H1 (cell line): ENCODE data around the gene RTEL1. TPM values are rescaled to one million over a fixed set of nuclear protein-coding genes. Genes with fewer than 3 reads are reported as not detected.
A peak's percentile ranks its signal among the peaks of the same experiment; 100 is the strongest.

Experiments
- CEBPB ChIP-seq: IDR thresholded peaks from 2 replicates; pipeline ENCODE4 v1.6.1; 2012; ENCODE audit warnings: low read depth, low read length
- EP300 ChIP-seq, 2 experiments: IDR thresholded peaks; 1 replicate in 1 of 2; 2 replicates in 1 of 2; pipeline ENCODE4 v1.6.1; 2011 to 2012; ENCODE audit warnings: low read depth in 2 of 2, low read length in 2 of 2, mild to moderate bottlenecking in 2 of 2, borderline replicate concordance in 1 of 2, inconsistent platforms in 1 of 2, moderate library complexity in 1 of 2
- FOSL1 ChIP-seq: IDR thresholded peaks from 2 replicates; pipeline ENCODE4 v1.6.1; 2011; ENCODE audit warnings: mild to moderate bottlenecking, low read depth, low read length, moderate library complexity; ENCODE audit not compliant: insufficient read depth
- JUN ChIP-seq: IDR thresholded peaks from 2 replicates; pipeline ENCODE4 v1.6.1; 2011; ENCODE audit warnings: low read depth, mild to moderate bottlenecking, improper control_type of control experiment, low read length
- JUND ChIP-seq: IDR thresholded peaks from 2 replicates; pipeline ENCODE4 v1.6.1; 2011; ENCODE audit warnings: mild to moderate bottlenecking, improper control_type of control experiment, low read length
- KDM1A ChIP-seq: fragments of 200-600, 300-600 bp; sonication (generic); IDR thresholded peaks from 2 replicates; pipeline ENCODE4 v1.7.1; 2016; ENCODE audit warnings: mild to moderate bottlenecking, low read length, borderline replicate concordance
- NRF1 ChIP-seq: IDR thresholded peaks from 2 replicates; pipeline ENCODE4 v1.6.1; 2011; ENCODE audit warnings: mild to moderate bottlenecking, low read depth, low read length, improper control_type of control experiment
- PHF8 ChIP-seq: fragments of 200-600 bp; sonication (generic); conservative IDR thresholded peaks from 2 replicates; pipeline ENCODE4 v1.7.1; 2012; ENCODE audit warnings: low read depth, mild to moderate bottlenecking, inconsistent platforms, low read length, moderate library complexity
- POLR2AphosphoS5 ChIP-seq: IDR thresholded peaks from 2 replicates; pipeline ENCODE4 v1.6.1; 2011; ENCODE audit warnings: low read depth, low read length
- RAD21 ChIP-seq, 2 experiments: IDR thresholded peaks in 1 of 2; conservative IDR thresholded peaks in 1 of 2; 2 replicates each; pipeline ENCODE4 v1.6.1; 2011; ENCODE audit warnings: low read depth in 2 of 2, low read length in 2 of 2, improper control_type of control experiment in 1 of 2, inconsistent platforms in 1 of 2, mild to moderate bottlenecking in 1 of 2, moderate library complexity in 1 of 2
- RXRA ChIP-seq: IDR thresholded peaks from 2 replicates; pipeline ENCODE4 v1.6.1; 2011; ENCODE audit warnings: low read depth, mild to moderate bottlenecking, low read length, moderate library complexity; ENCODE audit not compliant: insufficient read depth
- SAP30 ChIP-seq: fragments of 300-600 bp; sonication (generic); IDR thresholded peaks from 2 replicates; pipeline ENCODE4 v1.7.1; 2012; ENCODE audit warnings: low read length, moderate library complexity, mild to moderate bottlenecking, inconsistent platforms; ENCODE audit not compliant: insufficient read depth, insufficient replicate concordance
- SRF ChIP-seq: IDR thresholded peaks from 2 replicates; pipeline ENCODE4 v1.6.1; 2011; ENCODE audit warnings: mild to moderate bottlenecking, low read depth, low read length, moderate library complexity
- TBP ChIP-seq: IDR thresholded peaks from 2 replicates; pipeline ENCODE4 v1.6.1; 2011; ENCODE audit warnings: low read depth, low read length, improper control_type of control experiment
- TCF12 ChIP-seq: IDR thresholded peaks from 2 replicates; pipeline ENCODE4 v1.6.1; 2011; ENCODE audit warnings: low read depth, mild to moderate bottlenecking, low read length
- USF2 ChIP-seq: IDR thresholded peaks from 2 replicates; pipeline ENCODE4 v1.6.1; 2011; ENCODE audit warnings: low read length, improper control_type of control experiment
- polyA plus RNA-seq, 7 experiments: library from polyadenylated mRNA; depleted of rRNA in 3 of 7; stranded (reverse) in 5 of 7; unstranded in 2 of 7; fragments of >200 nt in 5 of 7; fragments of 200-250 nt in 2 of 7; gene quantifications; 1 replicate in 5 of 7; 2 replicates in 1 of 7; 4 replicates in 1 of 7; pipeline versions ENCODE4 v1.2.1 to v1.2.3, GENCODE V29; 2011 to 2013; ENCODE audit warnings: missing spikeins in 2 of 7, mixed read lengths in 2 of 7
- total RNA-seq: library from RNA; stranded (reverse); fragmentation: NEBNext Ultra II Directional; extraction: Animal tissue kit (Norgen Biotek cat#: 25700); gene quantifications from 2 replicates; pipeline ENCODE4 v1.2.1, GENCODE V29; 2021

RTEL1 gene
- total and polyA plus RNA-seq, 2 of the 8 experiments (the other 6 are each of a cell fraction or from before 2014, with no cell fraction given): 16.2 to 37.1 TPM

- TF ChIP-seq EP300 (IDR thresholded peaks at IDR 0.05; ENCODE audit: borderline replicate concordance in 1 of 2, low read depth in 2 of 2, low read length in 2 of 2) (no peak), RAD21 (IDR thresholded peaks at IDR 0.05 in 1 of 2, conservative IDR thresholded peaks at IDR 0.05 in 1 of 2; ENCODE audit: low read depth in 2 of 2, low read length in 2 of 2) (no peak), CEBPB (no peak), KDM1A (0 out of 2 replicates have a peak, but pooled peaks have one; percentile 1), TCF12 (no peak), SAP30 (no peak), FOSL1 (no peak), NRF1 (no peak), SRF (no peak), POLR2AphosphoS5 (peak; percentile 64), JUND (no peak), TBP (0 out of 2 replicates have a peak, but pooled peaks have one; percentile 13), USF2 (no peak), JUN (no peak), RXRA (no peak), PHF8 (0 out of 2 replicates have a peak, but pooled peaks have one; percentile 8)
Measured at GRCh38 chr20:63696628-63697356, 38.7 kb downstream of the RTEL1 start, which contains the start of gene TNFRSF6B (continued).
